GM12872 (cell line): ENCODE data around the gene FBN2.

Experiments
- TF ChIP-seq, protein P1 (sequence below): IDR thresholded peaks from 3 replicates; pipeline ENCODE4 v1.5.1; 2011; ENCODE audit warnings: low read depth, mild to moderate bottlenecking, low read length, moderate library complexity; ENCODE audit not compliant: insufficient read depth

FBN2 gene

DNA sequence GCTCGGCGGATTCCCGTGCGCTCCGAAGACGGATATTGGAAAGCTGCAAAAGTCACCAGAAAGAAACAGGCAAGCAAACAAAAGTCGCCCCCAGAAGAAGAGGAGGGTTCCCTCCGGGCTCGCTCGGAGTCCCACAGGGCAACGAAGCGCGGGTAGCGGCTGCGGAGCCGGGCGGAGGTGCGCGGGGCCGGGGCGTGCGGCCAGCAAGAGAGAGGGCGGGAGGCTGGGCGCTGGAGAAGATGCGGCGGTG is at the start of gene FBN2:
TSS of gene FBN2 (minus strand) at position 246 of the 250 bp plus-strand sequence. CDS start 642 bp downstream, outside the sequence.
- TF ChIP-seq, protein P1, sequence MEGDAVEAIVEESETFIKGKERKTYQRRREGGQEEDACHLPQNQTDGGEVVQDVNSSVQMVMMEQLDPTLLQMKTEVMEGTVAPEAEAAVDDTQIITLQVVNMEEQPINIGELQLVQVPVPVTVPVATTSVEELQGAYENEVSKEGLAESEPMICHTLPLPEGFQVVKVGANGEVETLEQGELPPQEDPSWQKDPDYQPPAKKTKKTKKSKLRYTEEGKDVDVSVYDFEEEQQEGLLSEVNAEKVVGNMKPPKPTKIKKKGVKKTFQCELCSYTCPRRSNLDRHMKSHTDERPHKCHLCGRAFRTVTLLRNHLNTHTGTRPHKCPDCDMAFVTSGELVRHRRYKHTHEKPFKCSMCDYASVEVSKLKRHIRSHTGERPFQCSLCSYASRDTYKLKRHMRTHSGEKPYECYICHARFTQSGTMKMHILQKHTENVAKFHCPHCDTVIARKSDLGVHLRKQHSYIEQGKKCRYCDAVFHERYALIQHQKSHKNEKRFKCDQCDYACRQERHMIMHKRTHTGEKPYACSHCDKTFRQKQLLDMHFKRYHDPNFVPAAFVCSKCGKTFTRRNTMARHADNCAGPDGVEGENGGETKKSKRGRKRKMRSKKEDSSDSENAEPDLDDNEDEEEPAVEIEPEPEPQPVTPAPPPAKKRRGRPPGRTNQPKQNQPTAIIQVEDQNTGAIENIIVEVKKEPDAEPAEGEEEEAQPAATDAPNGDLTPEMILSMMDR = no peak

DNA sequence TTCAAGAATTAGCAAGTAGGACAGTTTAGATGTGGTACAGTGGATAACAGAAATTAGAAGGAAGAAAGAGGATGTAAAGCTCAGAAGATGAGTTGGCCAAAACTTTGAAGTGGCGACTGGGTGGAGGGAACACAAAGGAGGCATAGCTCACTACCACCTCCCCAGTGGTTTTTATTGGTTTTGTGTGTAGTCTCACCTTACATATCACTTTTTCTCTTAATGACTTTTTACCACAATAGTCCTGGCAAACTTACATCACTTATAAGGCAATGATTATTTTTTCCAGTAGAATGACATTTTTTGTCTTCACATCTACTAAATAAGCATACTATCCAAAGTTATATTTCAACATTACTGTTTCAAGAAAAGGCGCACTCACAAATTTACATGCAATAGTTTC is 49.2 kb upstream of the FBN2 start:
- TF ChIP-seq, protein P1 = no peak

DNA sequence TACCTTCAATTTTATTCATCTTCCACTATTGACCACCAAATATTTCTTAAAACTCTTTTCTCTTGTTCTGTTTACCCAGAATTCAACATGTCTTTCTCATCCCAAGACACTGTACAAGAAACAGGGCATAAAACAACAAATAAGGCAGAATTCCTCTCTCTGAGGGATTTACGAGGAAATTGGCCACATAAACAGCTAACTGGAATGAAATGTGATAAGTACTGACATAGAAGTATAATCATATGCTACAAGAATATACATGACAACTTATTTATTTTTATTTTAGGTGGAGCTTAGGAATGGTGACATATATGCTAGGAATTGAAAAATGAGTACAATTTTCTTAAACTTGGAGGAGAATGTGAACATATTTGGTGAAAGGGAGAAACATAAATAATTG is 48.8 kb upstream of the FBN2 start:
- TF ChIP-seq, protein P1 = no peak

DNA sequence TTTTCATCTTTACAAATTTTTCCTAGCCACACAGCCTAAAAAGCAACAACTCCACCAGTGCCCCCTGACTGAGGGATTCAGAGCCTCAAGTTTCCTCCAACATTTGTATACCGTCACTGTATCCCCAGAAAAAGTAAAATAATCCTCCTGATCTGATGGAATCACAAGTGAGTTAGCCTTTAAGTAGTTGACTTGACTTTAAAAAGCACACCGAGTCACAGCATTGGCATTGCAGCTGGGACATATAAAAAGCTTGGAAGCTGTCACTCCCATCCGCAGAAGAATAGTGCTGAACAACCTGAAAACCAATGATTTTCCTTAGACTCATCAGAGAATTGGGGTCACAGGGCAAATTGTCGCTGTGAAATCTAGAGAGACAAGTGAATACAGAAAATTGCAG is 41.6 kb upstream of the FBN2 start:
- TF ChIP-seq, protein P1 = no peak

DNA sequence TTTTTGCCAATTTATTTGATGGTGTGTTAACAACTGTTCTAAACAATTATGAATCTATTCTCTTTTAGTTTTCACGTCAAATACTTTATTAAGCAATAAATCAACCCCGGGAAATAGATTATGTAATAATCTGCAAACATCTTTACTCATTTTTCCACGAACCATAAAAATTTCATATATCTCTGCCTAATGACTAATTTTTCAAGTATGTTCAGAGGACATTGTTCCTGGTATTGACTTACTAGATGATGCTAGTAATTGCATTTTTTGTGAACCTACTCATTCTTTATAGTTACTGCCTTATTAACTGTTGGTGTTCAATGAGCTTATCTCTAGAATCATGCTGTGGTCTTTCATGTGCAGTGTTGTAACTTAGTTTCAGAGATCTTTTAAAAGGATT is 41.0 kb upstream of the FBN2 start:
- TF ChIP-seq, protein P1 = no peak

DNA sequence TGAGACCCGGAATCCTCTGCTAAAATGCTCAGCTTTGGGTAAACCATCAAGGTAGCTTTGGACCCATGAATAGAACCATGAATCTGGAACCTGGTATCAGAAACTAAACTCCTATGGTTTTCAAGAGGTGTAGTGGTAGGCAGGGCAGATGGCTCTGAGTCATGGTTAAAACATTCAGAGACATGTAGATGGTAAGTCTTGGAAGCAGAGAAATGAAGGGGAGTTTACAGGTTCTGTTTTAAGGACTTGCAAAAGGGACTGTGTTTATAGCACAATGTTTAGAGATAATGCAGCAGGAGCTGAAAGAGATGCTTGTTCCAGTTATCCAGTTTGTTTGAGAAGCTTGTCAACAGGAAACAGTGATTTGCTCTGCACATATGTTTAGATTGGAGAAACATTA is 36.0 kb upstream of the FBN2 start:
- TF ChIP-seq, protein P1 = no peak

DNA sequence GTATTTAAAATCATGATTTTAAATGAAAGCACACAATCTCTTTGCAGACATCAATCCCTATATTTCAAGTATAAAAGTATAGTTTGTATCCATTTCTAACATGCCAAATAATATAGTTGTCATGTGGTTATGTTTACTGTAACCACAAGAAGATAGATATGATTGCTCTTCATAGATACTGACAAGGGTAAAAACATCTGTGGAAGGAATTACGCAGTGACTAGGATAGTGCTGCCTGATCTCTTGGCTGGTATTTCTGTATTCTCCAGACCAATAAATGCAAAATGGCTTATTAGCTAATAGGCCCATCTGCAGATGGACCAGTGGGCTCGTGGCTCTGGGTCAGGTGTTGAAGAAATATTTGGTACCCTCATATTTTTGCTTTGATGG is 34.9 kb upstream of the FBN2 start:
- TF ChIP-seq, protein P1 = no peak
